Activated T-cell treated with anti-CD3 and anti-CD28 coated beads, Interleukin-2, amount 50 U/mL, for 1 hour (primary cell): ENCODE data around the gene SCYGR8.

Experiments
- DNase-seq: peaks from one replicate; pipeline ENCODE4 v3.0.0-alpha.2; 2020

Gene SCYGR8

GRCh38 chr2:227765788-227766372 lies 20.2 kb downstream of the SCYGR8 start:
- DNase-seq = no peak

GRCh38 chr2:227766373-227766883 lies 20.7 kb downstream of the SCYGR8 start:
- DNase-seq = peak; percentile 61

- DNase-seq = no peak
These were observed 22.1 kb downstream of the SCYGR8 start for GRCh38 chr2:227767830-227768229.

- DNase-seq = no peak
These were observed 26.5 kb downstream of the SCYGR8 start for GRCh38 chr2:227772197-227772661.

- DNase-seq = no peak
These were observed 27.2 kb downstream of the SCYGR8 start for GRCh38 chr2:227772932-227773331.

GRCh38 chr2:227774011-227774624 lies 28.4 kb downstream of the SCYGR8 start:
- DNase-seq = no peak

- DNase-seq = no peak
These were observed 29.5 kb downstream of the SCYGR8 start for GRCh38 chr2:227774895-227775842.

- no peak for DNase-seq
These were observed 35.4 kb downstream of the SCYGR8 start for GRCh38 chr2:227780981-227781615.

DNA sequence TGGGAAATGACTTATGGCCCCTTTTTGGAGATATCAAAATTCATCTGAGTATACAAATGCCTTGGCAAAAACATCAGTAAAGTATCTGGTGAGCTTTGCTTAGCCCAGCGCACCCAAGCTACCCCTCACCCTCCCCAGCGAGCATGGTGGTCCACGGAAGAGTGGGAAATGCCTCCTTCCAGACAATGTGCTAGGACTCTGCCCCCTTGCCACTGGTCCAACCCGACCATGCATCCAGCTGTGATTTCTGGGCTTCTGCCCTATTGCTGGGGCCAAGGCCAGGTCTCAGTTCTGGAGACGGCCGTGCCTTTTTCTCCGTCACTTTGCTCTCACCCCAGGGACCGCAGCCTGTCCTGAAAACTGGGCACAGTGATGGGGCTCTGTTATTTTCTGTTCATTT lies 36.1 kb downstream of the SCYGR8 start:
- no peak for DNase-seq

GRCh38 chr2:227782804-227783203 lies 37.1 kb downstream of the SCYGR8 start:
- no peak for DNase-seq

GRCh38 chr2:227783404-227784138 lies 37.9 kb downstream of the SCYGR8 start:
- no peak for DNase-seq

DNA sequence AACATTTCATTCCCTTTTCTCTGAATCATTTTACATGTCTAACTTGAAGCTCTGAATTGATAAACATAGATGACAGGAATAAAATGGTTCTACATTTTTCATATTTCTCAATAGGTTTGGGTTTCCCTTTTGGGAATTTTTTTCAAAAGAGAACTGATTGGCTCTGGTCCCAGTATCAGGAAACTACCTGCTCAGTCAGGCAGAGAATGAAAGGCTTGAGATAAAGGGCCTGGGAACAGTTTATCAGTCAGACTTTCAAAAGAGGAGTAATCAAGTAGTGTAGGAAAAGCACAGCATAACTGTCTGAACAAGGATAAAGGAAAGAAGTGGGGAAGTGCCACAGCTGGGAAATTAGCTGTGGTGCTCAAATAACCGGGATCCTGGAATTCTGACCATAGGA lies 39.6 kb downstream of the SCYGR8 start:
- DNase-seq = no peak

DNA sequence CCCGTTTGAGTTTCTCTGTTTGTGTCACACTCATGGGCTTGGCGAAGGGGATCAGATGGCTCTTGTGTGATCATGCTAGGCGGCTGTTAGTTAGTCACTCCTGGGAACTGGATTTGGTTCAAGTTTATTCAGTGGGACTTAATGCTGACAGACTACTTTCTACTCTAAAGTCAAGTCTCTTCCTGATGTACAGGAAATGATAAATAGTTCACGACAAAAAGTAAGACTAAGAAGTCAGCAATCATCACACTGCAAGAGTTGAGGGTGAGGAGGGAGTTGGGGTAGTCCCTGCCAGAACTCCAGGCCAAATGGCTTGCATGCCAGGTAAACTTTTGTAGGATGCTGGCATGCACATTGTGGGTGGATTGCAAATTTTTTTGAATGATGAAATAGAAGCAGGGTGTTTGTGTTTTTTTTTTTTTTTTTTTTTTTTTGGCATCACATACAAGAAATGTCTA lies 42.9 kb downstream of the SCYGR8 start:
- DNase-seq = no peak

GRCh38 chr2:227789803-227790202 lies 44.1 kb downstream of the SCYGR8 start:
- no peak for DNase-seq

DNA sequence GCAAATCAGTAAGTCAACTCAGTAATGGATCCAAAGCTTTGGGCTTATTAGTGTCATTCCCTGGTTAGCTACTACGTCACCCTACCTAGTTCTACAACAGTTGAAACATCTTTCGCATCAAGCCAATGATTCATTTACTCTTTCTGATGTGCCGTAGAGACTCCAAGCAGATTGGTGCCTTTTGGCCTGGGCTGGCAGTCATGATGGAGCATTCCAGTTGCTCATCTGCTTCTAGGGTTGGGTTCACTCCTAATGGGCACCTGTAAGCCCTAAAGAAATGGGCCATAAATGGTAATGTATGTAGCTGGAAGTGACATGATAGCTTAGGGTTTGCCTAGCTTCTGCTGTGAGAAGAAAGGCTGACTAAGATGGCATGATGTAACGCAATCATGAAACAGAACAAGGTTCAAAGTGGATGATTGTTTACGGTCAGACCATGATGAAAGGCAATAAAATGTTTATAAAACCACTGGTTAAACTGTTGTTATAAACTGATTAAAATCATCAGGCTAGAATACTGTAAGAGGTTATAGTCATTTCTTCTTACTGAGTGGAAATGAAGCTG lies 47.5 kb downstream of the SCYGR8 start:
- DNase-seq = no peak
